H9 (cell line): ENCODE measurements around the gene MYLK. TPM values are rescaled to one million over a fixed set of nuclear protein-coding genes. Genes with fewer than 3 reads are reported as not detected.

Experiments used
- DNase-seq: peaks from one replicate; pipeline ENCODE4 v3.0.0-alpha.2; 2017
- H2AFZ ChIP-seq: one replicate; pipeline ENCODE4 v1.6.1; 2013; ENCODE audit warnings: mild to moderate bottlenecking, low read length, control low read depth, moderate library complexity
- H2AK5ac ChIP-seq: 2 replicates; pipeline ENCODE4 v1.6.1; 2013; ENCODE audit warnings: low read length, control low read depth, mixed read lengths; ENCODE audit not compliant: insufficient read length
- H2BK120ac ChIP-seq: one replicate; pipeline ENCODE4 v1.6.1; 2013; ENCODE audit warnings: low read depth, mild to moderate bottlenecking, low read length, control low read depth, inconsistent platforms; ENCODE audit not compliant: poor library complexity, severe bottlenecking
- H2BK12ac ChIP-seq: 2 replicates; pipeline ENCODE4 v1.6.1; 2013; ENCODE audit warnings: low read length, control low read depth, mixed read lengths, low read depth; ENCODE audit not compliant: insufficient read length
- H2BK15ac ChIP-seq: 2 replicates; pipeline ENCODE4 v1.6.1; 2013; ENCODE audit warnings: low read depth, low read length, control low read depth
- H2BK20ac ChIP-seq: one replicate; pipeline ENCODE4 v1.6.1; 2013; ENCODE audit warnings: low read depth, mild to moderate bottlenecking, low read length, control low read depth, inconsistent platforms; ENCODE audit not compliant: poor library complexity, severe bottlenecking
- H2BK5ac ChIP-seq: 2 replicates; pipeline ENCODE4 v1.6.1; 2013; ENCODE audit warnings: low read length, control low read depth, mixed read lengths; ENCODE audit not compliant: insufficient read length
- H3K14ac ChIP-seq: 2 replicates; pipeline ENCODE4 v1.6.1; 2013; ENCODE audit warnings: low read length, control low read depth; ENCODE audit not compliant: insufficient read depth
- H3K18ac ChIP-seq: 2 replicates; pipeline ENCODE4 v1.6.1; 2013; ENCODE audit warnings: low read depth, mild to moderate bottlenecking, mixed read lengths, low read length, control low read depth; ENCODE audit not compliant: insufficient read length
- H3K23ac ChIP-seq: 2 replicates; pipeline ENCODE4 v1.6.1; 2013; ENCODE audit warnings: low read length, control low read depth, mixed read lengths, low read depth; ENCODE audit not compliant: insufficient read length
- H3K23me2 ChIP-seq: 2 replicates; pipeline ENCODE4 v1.6.1; 2013; ENCODE audit warnings: low read depth, mild to moderate bottlenecking, mixed read lengths, low read length, control low read depth; ENCODE audit not compliant: insufficient read length, poor library complexity, severe bottlenecking
- H3K27ac ChIP-seq: 2 replicates; pipeline ENCODE4 v1.5.1; 2013; ENCODE audit warnings: low read length, control low read depth, mixed read lengths, low read depth; ENCODE audit not compliant: insufficient read length
- H3K27me3 ChIP-seq: 2 replicates; pipeline ENCODE4 v1.6.1; 2013; ENCODE audit warnings: low read length, control low read depth, inconsistent platforms; ENCODE audit not compliant: insufficient read depth
- H3K4ac ChIP-seq: 2 replicates; pipeline ENCODE4 v1.6.1; 2013; ENCODE audit warnings: low read depth, mild to moderate bottlenecking, control low read depth, inconsistent platforms, low read length, moderate library complexity
- H3K4me1 ChIP-seq: 2 replicates; pipeline ENCODE4 v1.6.1; 2013; ENCODE audit warnings: low read length, control low read depth, inconsistent platforms; ENCODE audit not compliant: insufficient read depth
- H3K4me2 ChIP-seq: 2 replicates; pipeline ENCODE4 v1.6.1; 2013; ENCODE audit warnings: low read length, control low read depth, mixed read lengths; ENCODE audit not compliant: insufficient read length, insufficient read depth
- H3K56ac ChIP-seq: 2 replicates; pipeline ENCODE4 v1.6.1; 2013; ENCODE audit warnings: low read depth, mild to moderate bottlenecking, mixed read lengths, low read length, control low read depth; ENCODE audit not compliant: insufficient read length
- H3K79me1 ChIP-seq: 2 replicates; pipeline ENCODE4 v1.6.1; 2013; ENCODE audit warnings: low read depth, mild to moderate bottlenecking, moderate library complexity, low read length, control low read depth, inconsistent platforms; ENCODE audit not compliant: insufficient read depth, poor library complexity, severe bottlenecking
- H3K79me2 ChIP-seq: 2 replicates; pipeline ENCODE4 v1.6.1; 2013; ENCODE audit warnings: low read length, control low read depth, inconsistent platforms; ENCODE audit not compliant: insufficient read depth
- H3K9ac ChIP-seq: 2 replicates; pipeline ENCODE4 v1.6.1; 2013; ENCODE audit warnings: low read length, control low read depth, mixed read lengths; ENCODE audit not compliant: insufficient read length; ENCODE audit errors: extremely low read depth
- H3K9me3 ChIP-seq: one replicate; pipeline ENCODE4 v1.6.1; 2013; ENCODE audit warnings: low read depth, low read length, inconsistent platforms; ENCODE audit not compliant: control insufficient read depth
- H3T11ph ChIP-seq: one replicate; pipeline ENCODE4 v1.6.1; 2013; ENCODE audit warnings: mild to moderate bottlenecking, low read length, control low read depth, inconsistent platforms
- H4K20me1 ChIP-seq: one replicate; pipeline ENCODE4 v1.6.1; 2013; ENCODE audit not compliant: control insufficient read depth, insufficient read length, insufficient read depth
- H4K5ac ChIP-seq: 2 replicates; pipeline ENCODE4 v1.6.1; 2013; ENCODE audit warnings: low read depth, mild to moderate bottlenecking, mixed read lengths, low read length, control low read depth; ENCODE audit not compliant: insufficient read length
- H4K8ac ChIP-seq: replicated peaks from 2 replicates; pipeline ENCODE4 v1.6.1; 2013; ENCODE audit warnings: low read length, control low read depth, mixed read lengths, low read depth; ENCODE audit not compliant: insufficient read length
- H4K91ac ChIP-seq: 2 replicates; pipeline ENCODE4 v1.6.1; 2013; ENCODE audit warnings: low read depth, mild to moderate bottlenecking, moderate library complexity, mixed read lengths, low read length, control low read depth; ENCODE audit not compliant: insufficient read length
- H3K27ac Mint-ChIP-seq, 3 experiments: 2 replicates in 2 of 3; 3 replicates in 1 of 3; pipeline ENCODE4 v1.8.0; 2020 to 2021; ENCODE audit warnings: mixed read lengths in 3 of 3, mild to moderate bottlenecking in 1 of 3, moderate library complexity in 1 of 3
- H3K27me3 Mint-ChIP-seq: 2 replicates; pipeline ENCODE4 v1.8.0; 2021; ENCODE audit warnings: low read depth, mild to moderate bottlenecking, moderate library complexity, mixed read lengths
- H3K36me3 Mint-ChIP-seq, 3 experiments: 2 replicates in 2 of 3; 3 replicates in 1 of 3; pipeline ENCODE4 v1.8.0; 2020 to 2021; ENCODE audit warnings: low read depth in 3 of 3, mixed read lengths in 3 of 3; ENCODE audit not compliant: insufficient read depth in 1 of 3
- H3K4me1 Mint-ChIP-seq, 2 experiments: 2 replicates each; pipeline ENCODE4 v1.8.0; 2020; ENCODE audit warnings: mixed read lengths in 2 of 2
- H3K4me3 Mint-ChIP-seq, 2 experiments: 2 replicates in 1 of 2; 3 replicates in 1 of 2; pipeline ENCODE4 v1.8.0; 2020 to 2021; ENCODE audit warnings: mild to moderate bottlenecking in 2 of 2, mixed read lengths in 2 of 2, moderate library complexity in 1 of 2
- H3K9me3 Mint-ChIP-seq, 2 experiments: 2 replicates in 1 of 2; 3 replicates in 1 of 2; pipeline ENCODE4 v1.8.0; 2020; ENCODE audit warnings: mild to moderate bottlenecking in 2 of 2, mixed read lengths in 2 of 2, moderate library complexity in 1 of 2
- WGBS: extraction: QIAGEN DNeasy Blood & Tissue Kit; methylation state at CpG from one replicate; pipeline ENCODE4 v1.1.7; 2013; ENCODE audit warnings: missing lambda C conversion rate, low lambda C conversion rate, mixed read lengths; ENCODE audit not compliant: insufficient read length; ENCODE audit errors: extremely low coverage; 5-methylcytosine and 5-hydroxymethylcytosine counted together
- total RNA-seq: library from RNA; stranded (reverse); gene quantifications from 2 replicates; pipeline ENCODE4 v1.2.1, GENCODE V29; 2021
- TF ChIP-seq, protein P1 (sequence below): fragments of 200-600 bp; sonication (generic); conservative IDR thresholded peaks from 3 replicates; pipeline ENCODE4 v1.8.0; 2021; ENCODE audit warnings: antibody characterized with exemption, mild to moderate bottlenecking

MYLK gene
- total RNA-seq, 1 experiment from 2014 or later, result 10.1 TPM

DNA sequence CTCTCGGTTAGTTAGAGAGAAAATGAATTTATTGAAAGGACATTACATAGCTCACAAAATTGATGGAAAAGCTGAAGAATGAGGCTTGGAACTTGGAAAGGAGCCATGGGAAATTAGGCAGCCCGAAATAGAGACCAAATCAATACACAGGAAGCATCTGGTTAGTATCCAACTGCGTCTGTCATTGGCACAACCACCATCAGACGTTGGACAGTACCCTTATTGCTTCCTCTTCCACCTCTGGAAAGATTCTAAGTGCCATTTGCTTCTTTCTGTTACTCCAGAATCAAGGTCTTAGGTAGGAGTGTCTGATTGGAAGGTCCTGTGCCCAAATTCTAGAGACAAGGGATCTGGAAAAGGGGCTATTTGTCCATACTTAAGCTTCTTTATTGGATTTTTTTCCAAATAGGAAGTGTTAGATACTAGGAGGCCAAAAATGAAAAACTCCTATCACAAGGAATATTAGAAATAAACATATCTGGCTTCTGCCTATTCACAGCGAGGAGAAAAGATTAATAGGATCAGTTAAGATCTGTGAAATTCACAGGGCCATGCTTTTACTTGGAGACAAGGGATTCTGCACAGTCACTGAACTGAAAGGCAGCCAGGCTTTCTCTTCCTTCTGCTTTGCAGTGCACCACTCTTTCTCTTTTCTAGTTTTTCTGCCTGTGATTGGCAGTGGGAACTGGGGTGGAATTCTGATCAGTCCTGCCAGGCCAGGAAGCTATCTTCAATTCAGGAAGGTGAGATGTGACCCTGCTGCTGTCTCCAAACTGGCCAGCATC lies 288.5 kb downstream of the MYLK start:
- no peaks in the 10 kb centered on the region for H3K27me3 ChIP-seq
- H2BK12ac ChIP-seq, result no peak overlapping the region
- H3K4me1 Mint-ChIP-seq, result peaks cover 0 to 3% of the 10 kb centered on the region in 2 experiments; a peak in 3 of 4 replicates
- H4K91ac ChIP-seq, result no peak overlapping the region
- no CpG with 5 or more reads among the region's 5 CpGs for WGBS
- H4K8ac ChIP-seq, result no peak overlapping the region
- H2BK5ac ChIP-seq, result no peak overlapping the region
- H3K4ac ChIP-seq, result no peak overlapping the region
- no peak overlapping the region for H3T11ph ChIP-seq
- H4K5ac ChIP-seq, result no peak overlapping the region
- no peak overlapping the region for H2AFZ ChIP-seq
- no peak for DNase-seq
- H3K36me3 Mint-ChIP-seq, result peaks cover 8 to 9% (median 9%) of the 10 kb centered on the region in 3 experiments
- H4K20me1 ChIP-seq, result no peaks in the 10 kb centered on the region
- H3K4me3 Mint-ChIP-seq, result no peak overlapping the region
- no peak overlapping the region for H3K27ac ChIP-seq
- no peak overlapping the region for H3K9ac ChIP-seq
- no peak overlapping the region for H3K4me2 ChIP-seq
- H3K9me3 Mint-ChIP-seq, result peaks cover 2 to 3% of the 10 kb centered on the region in 2 experiments; a peak in 2 of 5 replicates
- no peaks in the 10 kb centered on the region for H3K4me1 ChIP-seq
- TF ChIP-seq, protein P1, sequence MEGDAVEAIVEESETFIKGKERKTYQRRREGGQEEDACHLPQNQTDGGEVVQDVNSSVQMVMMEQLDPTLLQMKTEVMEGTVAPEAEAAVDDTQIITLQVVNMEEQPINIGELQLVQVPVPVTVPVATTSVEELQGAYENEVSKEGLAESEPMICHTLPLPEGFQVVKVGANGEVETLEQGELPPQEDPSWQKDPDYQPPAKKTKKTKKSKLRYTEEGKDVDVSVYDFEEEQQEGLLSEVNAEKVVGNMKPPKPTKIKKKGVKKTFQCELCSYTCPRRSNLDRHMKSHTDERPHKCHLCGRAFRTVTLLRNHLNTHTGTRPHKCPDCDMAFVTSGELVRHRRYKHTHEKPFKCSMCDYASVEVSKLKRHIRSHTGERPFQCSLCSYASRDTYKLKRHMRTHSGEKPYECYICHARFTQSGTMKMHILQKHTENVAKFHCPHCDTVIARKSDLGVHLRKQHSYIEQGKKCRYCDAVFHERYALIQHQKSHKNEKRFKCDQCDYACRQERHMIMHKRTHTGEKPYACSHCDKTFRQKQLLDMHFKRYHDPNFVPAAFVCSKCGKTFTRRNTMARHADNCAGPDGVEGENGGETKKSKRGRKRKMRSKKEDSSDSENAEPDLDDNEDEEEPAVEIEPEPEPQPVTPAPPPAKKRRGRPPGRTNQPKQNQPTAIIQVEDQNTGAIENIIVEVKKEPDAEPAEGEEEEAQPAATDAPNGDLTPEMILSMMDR, result no peak
- no peaks in the 10 kb centered on the region for H3K79me2 ChIP-seq
- no peak overlapping the region for H3K56ac ChIP-seq
- H3K23me2 ChIP-seq, result no peaks in the 10 kb centered on the region
- H3K14ac ChIP-seq, result no peak overlapping the region
- no peak overlapping the region for H2BK20ac ChIP-seq
- H2BK15ac ChIP-seq, result no peak overlapping the region
- H3K9me3 ChIP-seq, result no peaks in the 10 kb centered on the region
- H2AK5ac ChIP-seq, result no peak overlapping the region
- H3K27me3 Mint-ChIP-seq, result no peaks in the 10 kb centered on the region; the same call in 1 of the 2 replicates
- no peak overlapping the region for H3K23ac ChIP-seq
- no peak overlapping the region for H2BK120ac ChIP-seq
- H3K79me1 ChIP-seq, result no peaks in the 10 kb centered on the region
- H3K18ac ChIP-seq, result no peak overlapping the region
- H3K27ac Mint-ChIP-seq, result no peak overlapping the region; a peak in 1 of 7 replicates
